ENCODE measurements around the gene TMEM88. TPM values are rescaled to one million over a fixed set of nuclear protein-coding genes. Genes with fewer than 3 reads are reported as not detected.
A peak's percentile ranks its signal among the peaks of the same experiment; 100 is the strongest.

The TMEM88 gene
- total and polyA plus RNA-seq, 2 donors (not counting 3 experiments of a cell fraction or from before 2014, with no cell fraction given) = 53.4 to 165 TPM

- CTCF ChIA-PET = interaction anchor here (1.4 kb wide), 1 partner anchor 10 kb away, joined by 3 read pairs; no protein-coding TSS in a partner anchor
- BruUV-seq (replicated peaks) = no TSS peak
- dilution Hi-C loops (cut with MboI; ENCODE audit: extremely low pct_ligation_motif_present, low sequenced_read_pairs) = no loop called here
These were observed 13.4 kb upstream of the TMEM88 start for GRCh38 chr17:7841396-7841914.

More at GRCh38 chr17:7841396-7841914, 13.4 kb upstream of the TMEM88 start:
- Histone ChIP-seq H3K4me3 (replicated peaks in 1 of 3; ENCODE audit: insufficient read depth in 1 of 3, low read depth in 1 of 3, low read length in 3 of 3) (peak overlapping the region; percentile 39 to 71 (median 58)), H3K9ac (replicated peaks; ENCODE audit: extremely low read depth, insufficient read depth, low read length) (peak overlapping the region; percentile 99), H3K9me3 (replicated peaks; ENCODE audit: control insufficient read depth, insufficient read depth, low read length) (no peaks in the 10 kb centered on the region), H3K27ac (ENCODE audit: insufficient read depth, low read depth, low read length) (peak overlapping the region; percentile 99), H4K20me1 (replicated peaks; ENCODE audit: control insufficient read depth, extremely low read depth, insufficient read depth, low read length) (no peaks in the 10 kb centered on the region), H3K4me1 (ENCODE audit: control insufficient read depth, extremely low read depth, insufficient read depth, low read length) (peaks cover 32% of the 10 kb centered on the region), H3K36me3 (ENCODE audit: control insufficient read depth in 2 of 2, extremely low read depth in 1 of 2, insufficient read depth in 2 of 2, low read length in 2 of 2) (peaks cover 0 to 8% of the 10 kb centered on the region in 2 experiments), H3K79me2 (ENCODE audit: control insufficient read depth, insufficient read depth, low read length) (peaks cover 10% of the 10 kb centered on the region), H3K9me1 (replicated peaks; ENCODE audit: control insufficient read depth, extremely low read depth, insufficient read depth, low read length) (no peaks in the 10 kb centered on the region), H2AFZ (ENCODE audit: low read depth, low read length) (no peak overlapping the region), H3K4me2 (ENCODE audit: insufficient read depth, low read length) (peak overlapping the region; percentile 62), H3K27me3 (ENCODE audit: control insufficient read depth in 2 of 2, insufficient read depth in 2 of 2, low read length in 2 of 2) (no peaks in the 10 kb centered on the region)
- intact Hi-C loops (cut with micrococcal nuclease) = loop anchor here (5.0 to 10.0 kb wide), 3 partner anchors 154 to 281 kb away; partner anchors contain the start of genes FXR2, HES7, TP53 and WRAP53
- POLR2A ChIA-PET = no interaction called here
- FAIRE-seq (peak; percentile 76), DNase-seq (ENCODE audit: low read depth, low spot score) (peak; percentile 92)
- no peak for TF ChIP-seq JUN (IDR thresholded peaks at IDR 0.05; ENCODE audit: borderline replicate concordance, insufficient read depth, insufficient read length, low read depth)
- TF ChIP-seq, protein P1, sequence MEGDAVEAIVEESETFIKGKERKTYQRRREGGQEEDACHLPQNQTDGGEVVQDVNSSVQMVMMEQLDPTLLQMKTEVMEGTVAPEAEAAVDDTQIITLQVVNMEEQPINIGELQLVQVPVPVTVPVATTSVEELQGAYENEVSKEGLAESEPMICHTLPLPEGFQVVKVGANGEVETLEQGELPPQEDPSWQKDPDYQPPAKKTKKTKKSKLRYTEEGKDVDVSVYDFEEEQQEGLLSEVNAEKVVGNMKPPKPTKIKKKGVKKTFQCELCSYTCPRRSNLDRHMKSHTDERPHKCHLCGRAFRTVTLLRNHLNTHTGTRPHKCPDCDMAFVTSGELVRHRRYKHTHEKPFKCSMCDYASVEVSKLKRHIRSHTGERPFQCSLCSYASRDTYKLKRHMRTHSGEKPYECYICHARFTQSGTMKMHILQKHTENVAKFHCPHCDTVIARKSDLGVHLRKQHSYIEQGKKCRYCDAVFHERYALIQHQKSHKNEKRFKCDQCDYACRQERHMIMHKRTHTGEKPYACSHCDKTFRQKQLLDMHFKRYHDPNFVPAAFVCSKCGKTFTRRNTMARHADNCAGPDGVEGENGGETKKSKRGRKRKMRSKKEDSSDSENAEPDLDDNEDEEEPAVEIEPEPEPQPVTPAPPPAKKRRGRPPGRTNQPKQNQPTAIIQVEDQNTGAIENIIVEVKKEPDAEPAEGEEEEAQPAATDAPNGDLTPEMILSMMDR (IDR thresholded peaks at IDR 0.05; ENCODE audit: extremely low read depth in 1 of 2, insufficient read depth in 1 of 2, low read depth in 1 of 2, low read length in 2 of 2) = peak in 1 of 2 donors; percentile 10
- TF ChIP-seq FOS (IDR thresholded peaks at IDR 0.05; ENCODE audit: borderline replicate concordance, insufficient read depth, low read length) = peak; percentile 51
- no peak for TF ChIP-seq EZH2 (IDR thresholded peaks at IDR 0.05; ENCODE audit: borderline replicate concordance, low read depth, low read length, severe bottlenecking)
- peak; percentile 53 for TF ChIP-seq POLR2A (IDR thresholded peaks at IDR 0.05; ENCODE audit: low read depth, low read length)
- TF ChIP-seq, protein P2, sequence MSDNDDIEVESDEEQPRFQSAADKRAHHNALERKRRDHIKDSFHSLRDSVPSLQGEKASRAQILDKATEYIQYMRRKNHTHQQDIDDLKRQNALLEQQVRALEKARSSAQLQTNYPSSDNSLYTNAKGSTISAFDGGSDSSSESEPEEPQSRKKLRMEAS (IDR thresholded peaks at IDR 0.05; ENCODE audit: insufficient read depth, insufficient read length) = peak; percentile 70

Measured in endothelial cell of umbilical vein (primary cell).